Liver (tissue), 9 donors: ENCODE data around the gene NME4. TPM values are rescaled to one million over a fixed set of nuclear protein-coding genes. Genes with fewer than 3 reads are reported as not detected.

ENCODE experiments used
- DNase-seq: peaks from one replicate; pipeline ENCODE4 v3.0.0-alpha.2; 2017; ENCODE audit warnings: low spot score
- H3K27ac ChIP-seq, 2 donors: one replicate each; pipeline ENCODE4 v1.7.0; 2013; ENCODE audit warnings: inconsistent platforms in 2 of 2, low read length in 2 of 2, control low read depth in 1 of 2, low read depth in 1 of 2, mild to moderate bottlenecking in 1 of 2
- H3K27me3 ChIP-seq, 4 donors: one replicate each; pipeline versions ENCODE4 v1.6.1 to v1.7.0; 2013; ENCODE audit warnings: low read length in 3 of 4, inconsistent platforms in 1 of 4, mild to moderate bottlenecking in 1 of 4, moderate library complexity in 1 of 4; ENCODE audit not compliant: control insufficient read depth in 4 of 4, insufficient read depth in 4 of 4
- H3K36me3 ChIP-seq, 4 donors: one replicate each; pipeline versions ENCODE4 v1.6.1 to v1.7.0; 2013; ENCODE audit warnings: low read length in 3 of 4, mild to moderate bottlenecking in 3 of 4, low read depth in 1 of 4, moderate library complexity in 1 of 4; ENCODE audit not compliant: control insufficient read depth in 4 of 4, insufficient read depth in 3 of 4
- H3K4me1 ChIP-seq, 4 donors: one replicate each; pipeline versions ENCODE4 v1.6.1 to v1.7.0; 2013; ENCODE audit warnings: low read length in 3 of 4, mild to moderate bottlenecking in 3 of 4, moderate library complexity in 1 of 4; ENCODE audit not compliant: control insufficient read depth in 4 of 4, insufficient read depth in 4 of 4
- H3K4me3 ChIP-seq, 3 donors: one replicate each; pipeline versions ENCODE4 v1.6.1 to v1.7.0; 2013; ENCODE audit warnings: low read length in 3 of 3, control low read depth in 1 of 3, low read depth in 1 of 3, mild to moderate bottlenecking in 1 of 3
- H3K9ac ChIP-seq, 2 donors: one replicate each; pipeline ENCODE4 v1.7.0; 2013; ENCODE audit warnings: low read length in 2 of 2, mild to moderate bottlenecking in 2 of 2, moderate library complexity in 2 of 2, control low read depth in 1 of 2, low read depth in 1 of 2
- H3K9me3 ChIP-seq, 4 donors: one replicate each; pipeline versions ENCODE4 v1.6.1 to v1.7.0; 2013; ENCODE audit warnings: low read length in 3 of 4; ENCODE audit not compliant: control insufficient read depth in 4 of 4
- CTCF ChIP-seq: fragments of 150-350 bp; IDR thresholded peaks from 2 replicates; pipeline ENCODE4 v1.5.1; 2017; ENCODE audit warnings: improper control_type of control experiment, low read depth, low read length; ENCODE audit not compliant: missing input control
- EGR1 ChIP-seq, 2 donors: IDR thresholded peaks; 2 replicates each; pipeline ENCODE4 v1.6.1; 2016 to 2018; ENCODE audit warnings: antibody characterized with exemption in 2 of 2, low read depth in 2 of 2
- FOXA1 ChIP-seq: IDR thresholded peaks from 2 replicates; pipeline ENCODE4 v1.6.1; 2016; ENCODE audit warnings: antibody characterized with exemption
- FOXA2 ChIP-seq: IDR thresholded peaks from 2 replicates; pipeline ENCODE4 v1.6.1; 2016; ENCODE audit warnings: antibody characterized with exemption
- GABPA ChIP-seq, 2 donors: IDR thresholded peaks in 1 of 2; conservative IDR thresholded peaks in 1 of 2; 2 replicates each; pipeline ENCODE4 v1.6.1; 2016; ENCODE audit warnings: antibody characterized with exemption in 2 of 2, mild to moderate bottlenecking in 1 of 2, moderate library complexity in 1 of 2
- HNF4A ChIP-seq, 2 donors: conservative IDR thresholded peaks; 2 replicates each; pipeline ENCODE4 v1.6.1; 2016; ENCODE audit warnings: antibody characterized with exemption in 2 of 2, mild to moderate bottlenecking in 2 of 2
- HNF4G ChIP-seq: IDR thresholded peaks from 2 replicates; pipeline ENCODE4 v1.6.1; 2016; ENCODE audit warnings: antibody characterized with exemption
- JUND ChIP-seq, 2 donors: IDR thresholded peaks; 2 replicates each; pipeline ENCODE4 v1.6.1; 2016; ENCODE audit warnings: antibody characterized with exemption in 2 of 2
- NR2F2 ChIP-seq: IDR thresholded peaks from 2 replicates; pipeline ENCODE4 v1.6.1; 2016; ENCODE audit warnings: antibody characterized with exemption
- RAD21 ChIP-seq, 2 donors: IDR thresholded peaks; 2 replicates each; pipeline ENCODE4 v1.6.1; 2016; ENCODE audit warnings: antibody characterized with exemption in 2 of 2, mild to moderate bottlenecking in 2 of 2
- RXRA ChIP-seq, 2 donors: IDR thresholded peaks; 2 replicates each; pipeline ENCODE4 v1.6.1; 2017 to 2018; ENCODE audit warnings: antibody characterized with exemption in 2 of 2, mild to moderate bottlenecking in 1 of 2
- SP1 ChIP-seq: IDR thresholded peaks from 2 replicates; pipeline ENCODE4 v1.6.1; 2018; ENCODE audit warnings: antibody characterized with exemption, mild to moderate bottlenecking
- TAF1 ChIP-seq: conservative IDR thresholded peaks from 2 replicates; pipeline ENCODE4 v1.6.1; 2016; ENCODE audit warnings: antibody characterized with exemption, mild to moderate bottlenecking
- YY1 ChIP-seq: IDR thresholded peaks from 2 replicates; pipeline ENCODE4 v1.6.1; 2016; ENCODE audit warnings: antibody characterized with exemption, mild to moderate bottlenecking
- ZBTB33 ChIP-seq: IDR thresholded peaks from 2 replicates; pipeline ENCODE4 v1.6.1; 2016; ENCODE audit warnings: antibody characterized with exemption
- WGBS: extraction: QIAGEN DNeasy Blood & Tissue Kit; methylation state at CpG from one replicate; pipeline ENCODE4 v1.1.7; 2013; 5-methylcytosine and 5-hydroxymethylcytosine counted together
- polyA plus RNA-seq, 2 donors: library from polyadenylated mRNA; stranded (reverse) in 1 of 2; unstranded in 1 of 2; fragments of 200-250 nt in 1 of 2; fragments of >200 nt in 1 of 2; fragmentation: Nextera tagmentation in 1 of 2; extraction: Ambion mirVana in 1 of 2; gene quantifications; one replicate each; pipeline versions ENCODE4 v1.2.1 to v1.2.3, GENCODE V29; 2013 to 2015
- total RNA-seq, 2 donors: library from RNA; depleted of rRNA; stranded (reverse); fragments of >200 nt; gene quantifications; one replicate each; pipeline ENCODE4 v1.2.3, GENCODE V29; 2014
- TF ChIP-seq, protein P1 (sequence below): IDR thresholded peaks from 2 replicates; pipeline ENCODE4 v1.6.1; 2016; ENCODE audit warnings: antibody characterized with exemption
- TF ChIP-seq, protein P2 (sequence below): IDR thresholded peaks from 2 replicates; pipeline ENCODE4 v1.6.1; 2016; ENCODE audit warnings: antibody characterized with exemption, mild to moderate bottlenecking
- TF ChIP-seq, protein P3 (sequence below): IDR thresholded peaks from 2 replicates; pipeline ENCODE4 v1.6.1; 2016; ENCODE audit warnings: antibody characterized with exemption
- donor health status: healthy.
- donor health status: healthy.
- donor health status: healthy.
- donor health status: healthy.
- donor health status: healthy.

The NME4 gene
- total and polyA plus RNA-seq, 4 donors: 39.2 to 118 (median 83.9) TPM

DNA sequence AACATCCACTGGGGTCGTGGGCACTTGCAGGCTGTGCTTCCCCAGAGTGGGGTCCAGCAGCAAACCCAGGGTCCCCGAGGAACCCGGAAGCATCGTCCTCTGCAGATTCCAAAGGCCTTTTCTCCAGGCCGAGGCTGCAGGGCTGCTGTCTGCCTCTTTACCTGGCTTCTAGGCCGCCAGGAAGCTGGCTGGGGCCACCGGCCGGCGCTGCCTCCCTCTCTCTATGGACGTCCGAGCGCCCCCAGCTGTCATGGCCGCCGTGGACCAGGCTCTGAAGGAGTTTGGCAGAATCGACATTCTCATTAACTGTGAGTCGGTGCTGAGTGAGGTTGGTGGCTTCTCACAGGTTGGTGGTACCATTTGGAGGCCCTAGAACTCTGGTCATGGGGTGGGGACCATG is 10.3 kb downstream of the NME4 start:
- no peak for DNase-seq
- 92% methylated on average over 16 of the region's 16 CpGs for WGBS
- peak overlapping the region in 1 of 2 donors; percentile 82 for H3K27ac ChIP-seq
- H3K36me3 ChIP-seq: peaks cover 12 to 29% (median 14%) of the 10 kb centered on the region in 4 donors
- no peak overlapping the region for H3K4me3 ChIP-seq
- H3K27me3 ChIP-seq: no peaks in the 10 kb centered on the region
- no peak overlapping the region for H3K9ac ChIP-seq
- no peaks in the 10 kb centered on the region for H3K9me3 ChIP-seq
- peaks cover 4 to 30% (median 17%) of the 10 kb centered on the region in 4 donors for H3K4me1 ChIP-seq
- TF ChIP-seq RXRA (IDR thresholded peaks at IDR 0.05) (no peak), EGR1 (IDR thresholded peaks at IDR 0.05; ENCODE audit: low read depth in 2 of 2) (no peak), HNF4A (conservative IDR thresholded peaks at IDR 0.05) (no peak), FOXA1 (no peak), FOXA2 (no peak), CTCF (no peak), YY1 (no peak), TAF1 (no peak), ZBTB33 (no peak), GABPA (IDR thresholded peaks at IDR 0.05 in 1 of 2, conservative IDR thresholded peaks at IDR 0.05 in 1 of 2) (no peak), SP1 (no peak), JUND (IDR thresholded peaks at IDR 0.05) (no peak), RAD21 (IDR thresholded peaks at IDR 0.05) (no peak), HNF4G (no peak), NR2F2 (no peak)
- TF ChIP-seq, protein P1, sequence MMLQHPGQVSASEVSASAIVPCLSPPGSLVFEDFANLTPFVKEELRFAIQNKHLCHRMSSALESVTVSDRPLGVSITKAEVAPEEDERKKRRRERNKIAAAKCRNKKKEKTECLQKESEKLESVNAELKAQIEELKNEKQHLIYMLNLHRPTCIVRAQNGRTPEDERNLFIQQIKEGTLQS: no peak
- TF ChIP-seq, protein P2, sequence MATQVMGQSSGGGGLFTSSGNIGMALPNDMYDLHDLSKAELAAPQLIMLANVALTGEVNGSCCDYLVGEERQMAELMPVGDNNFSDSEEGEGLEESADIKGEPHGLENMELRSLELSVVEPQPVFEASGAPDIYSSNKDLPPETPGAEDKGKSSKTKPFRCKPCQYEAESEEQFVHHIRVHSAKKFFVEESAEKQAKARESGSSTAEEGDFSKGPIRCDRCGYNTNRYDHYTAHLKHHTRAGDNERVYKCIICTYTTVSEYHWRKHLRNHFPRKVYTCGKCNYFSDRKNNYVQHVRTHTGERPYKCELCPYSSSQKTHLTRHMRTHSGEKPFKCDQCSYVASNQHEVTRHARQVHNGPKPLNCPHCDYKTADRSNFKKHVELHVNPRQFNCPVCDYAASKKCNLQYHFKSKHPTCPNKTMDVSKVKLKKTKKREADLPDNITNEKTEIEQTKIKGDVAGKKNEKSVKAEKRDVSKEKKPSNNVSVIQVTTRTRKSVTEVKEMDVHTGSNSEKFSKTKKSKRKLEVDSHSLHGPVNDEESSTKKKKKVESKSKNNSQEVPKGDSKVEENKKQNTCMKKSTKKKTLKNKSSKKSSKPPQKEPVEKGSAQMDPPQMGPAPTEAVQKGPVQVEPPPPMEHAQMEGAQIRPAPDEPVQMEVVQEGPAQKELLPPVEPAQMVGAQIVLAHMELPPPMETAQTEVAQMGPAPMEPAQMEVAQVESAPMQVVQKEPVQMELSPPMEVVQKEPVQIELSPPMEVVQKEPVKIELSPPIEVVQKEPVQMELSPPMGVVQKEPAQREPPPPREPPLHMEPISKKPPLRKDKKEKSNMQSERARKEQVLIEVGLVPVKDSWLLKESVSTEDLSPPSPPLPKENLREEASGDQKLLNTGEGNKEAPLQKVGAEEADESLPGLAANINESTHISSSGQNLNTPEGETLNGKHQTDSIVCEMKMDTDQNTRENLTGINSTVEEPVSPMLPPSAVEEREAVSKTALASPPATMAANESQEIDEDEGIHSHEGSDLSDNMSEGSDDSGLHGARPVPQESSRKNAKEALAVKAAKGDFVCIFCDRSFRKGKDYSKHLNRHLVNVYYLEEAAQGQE: no peak
- TF ChIP-seq, protein P3, sequence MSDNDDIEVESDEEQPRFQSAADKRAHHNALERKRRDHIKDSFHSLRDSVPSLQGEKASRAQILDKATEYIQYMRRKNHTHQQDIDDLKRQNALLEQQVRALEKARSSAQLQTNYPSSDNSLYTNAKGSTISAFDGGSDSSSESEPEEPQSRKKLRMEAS: no peak
